GM19324 (cell line): ENCODE results near the gene MZB1.
"Not testable (repeated sequence)": the region's sequence is repeated elsewhere in the genome, so short reads cannot be mapped to it uniquely, and the experiment has no call there.

Source experiments
- ATAC-seq: cut with Tn5 transposase; IDR thresholded peaks from one replicate; pipeline ENCODE4 v1.9.1; 2021; ENCODE audit warnings: mild to moderate bottlenecking, moderate library complexity; ENCODE audit not compliant: unreplicated experiment, low FRiP score

MZB1 gene

GRCh38 chr5:139410993-139411828 is 21.5 kb upstream of the MZB1 start:
- no peak for ATAC-seq

- no peak for ATAC-seq
Observed at GRCh38 chr5:139410121-139410992, 20.6 kb upstream of the MZB1 start.

- not testable (repeated sequence) for ATAC-seq
Observed at GRCh38 chr5:139409116-139409515, 19.4 kb upstream of the MZB1 start.

- no peak for ATAC-seq
Observed at GRCh38 chr5:139408191-139408590, 18.5 kb upstream of the MZB1 start.

GRCh38 chr5:139407517-139407916 is 17.8 kb upstream of the MZB1 start:
- ATAC-seq, result no peak

- no peak for ATAC-seq
Observed at GRCh38 chr5:139406963-139407362, 17.2 kb upstream of the MZB1 start.

- no peak for ATAC-seq
Observed at GRCh38 chr5:139404484-139404840, 14.7 kb upstream of the MZB1 start.

GRCh38 chr5:139403787-139404483 is 14.2 kb upstream of the MZB1 start, which contains the start of gene SPATA24:
Gene SPATA24, minus strand, starts transcription at chr5:139404089. Its CDS starts 29 bp downstream, at chr5:139404060.
- peak; percentile 87 for ATAC-seq

- peak; percentile 8 for ATAC-seq
Observed at GRCh38 chr5:139403418-139403786, 13.7 kb upstream of the MZB1 start.

- ATAC-seq, result no peak
Observed at GRCh38 chr5:139402561-139403158, 12.9 kb upstream of the MZB1 start.

- no peak for ATAC-seq
Observed at GRCh38 chr5:139401546-139401945, 11.8 kb upstream of the MZB1 start.

GRCh38 chr5:139399501-139400121 is 9.9 kb upstream of the MZB1 start:
- no peak for ATAC-seq

- ATAC-seq, result no peak
Observed at GRCh38 chr5:139397921-139398320, 8.2 kb upstream of the MZB1 start.

GRCh38 chr5:139396691-139397090 is 7.0 kb upstream of the MZB1 start:
- no peak for ATAC-seq

GRCh38 chr5:139395844-139396640 is 6.3 kb upstream of the MZB1 start:
- no peak for ATAC-seq

- ATAC-seq, result no peak
Observed at GRCh38 chr5:139394654-139395566, 5.2 kb upstream of the MZB1 start, which contains the start of gene PROB1. Gene PROB1, minus strand, starts transcription at chr5:139395104. Its CDS starts 23 bp downstream, at chr5:139395081.

GRCh38 chr5:139394123-139394653 is 4.5 kb upstream of the MZB1 start:
- ATAC-seq, result no peak
